ENCODE results near the gene RPS6KL1. TPM values are rescaled to one million over a fixed set of nuclear protein-coding genes. Genes with fewer than 3 reads are reported as not detected.
A peak's percentile ranks its signal among the peaks of the same experiment; 100 is the strongest.

RPS6KL1 gene
- total RNA-seq, 2 donors from 2014 or later = 4.4 to 10.4 TPM

- Histone ChIP-seq H3K36me3 (ENCODE audit: control insufficient read depth, insufficient read depth, low read length) (no peaks in the 10 kb centered on the region), H3K4me1 (ENCODE audit: control insufficient read depth, insufficient read depth, low read length) (no peaks in the 10 kb centered on the region), H3K27ac (ENCODE audit: low read depth, low read length) (no peak overlapping the region), H3K9me3 (ENCODE audit: control insufficient read depth, low read length) (no peaks in the 10 kb centered on the region), H3K4me3 (ENCODE audit: low read length) (no peak overlapping the region), H3K9ac (ENCODE audit: extremely low read depth, low read length, poor library complexity, severe bottlenecking) (no peak overlapping the region), H3K27me3 (ENCODE audit: control insufficient read depth, insufficient read depth, low read length, poor library complexity, severe bottlenecking) (peaks cover 8% of the 10 kb centered on the region)
- Mint-ChIP-seq H3K4me3 (no peak overlapping the region), H3K27ac (no peak overlapping the region), H3K27me3 (ENCODE audit: insufficient read depth) (peaks cover 15% of the 10 kb centered on the region), H3K4me1 (no peaks in the 10 kb centered on the region), H3K36me3 (ENCODE audit: low read depth) (no peaks in the 10 kb centered on the region), H3K9me3 (no peaks in the 10 kb centered on the region)
- DNase-seq = no peak
- no peak for TF ChIP-seq CTCF (conservative IDR thresholded peaks at IDR 0.05)
- 93 to 97% methylated on average over 4 of the region's 4 CpGs for WGBS, 2 experiments (ENCODE audit: insufficient coverage in 1 of 2, insufficient read length in 1 of 2)
These were observed 37.7 kb upstream of the RPS6KL1 start for GRCh38 chr14:74960736-74961135.

GRCh38 chr14:74959596-74960180 lies 36.6 kb upstream of the RPS6KL1 start:
- Histone ChIP-seq H3K4me1 (ENCODE audit: control insufficient read depth, insufficient read depth, low read length) (no peaks in the 10 kb centered on the region), H3K4me3 (ENCODE audit: low read length) (no peak overlapping the region), H3K36me3 (ENCODE audit: control insufficient read depth, insufficient read depth, low read length) (no peaks in the 10 kb centered on the region), H3K9me3 (ENCODE audit: control insufficient read depth, low read length) (no peaks in the 10 kb centered on the region), H3K27ac (ENCODE audit: low read depth, low read length) (no peak overlapping the region), H3K27me3 (ENCODE audit: control insufficient read depth, insufficient read depth, low read length, poor library complexity, severe bottlenecking) (peaks cover 17% of the 10 kb centered on the region), H3K9ac (ENCODE audit: extremely low read depth, low read length, poor library complexity, severe bottlenecking) (no peak overlapping the region)
- DNase-seq = no peak
- TF ChIP-seq CTCF (conservative IDR thresholded peaks at IDR 0.05) = no peak
- H3K27ac Mint-ChIP-seq = no peak overlapping the region
- H3K4me3 Mint-ChIP-seq = no peak overlapping the region
- 91 to 94% methylated on average over 3 to 5 of the region's 5 CpGs for WGBS, 2 experiments (ENCODE audit: insufficient coverage in 1 of 2, insufficient read length in 1 of 2)
- no peaks in the 10 kb centered on the region for H3K36me3 Mint-ChIP-seq (ENCODE audit: low read depth)
- H3K4me1 Mint-ChIP-seq = no peaks in the 10 kb centered on the region
- H3K9me3 Mint-ChIP-seq = no peaks in the 10 kb centered on the region
- H3K27me3 Mint-ChIP-seq (ENCODE audit: insufficient read depth) = peaks cover 17% of the 10 kb centered on the region

DNA sequence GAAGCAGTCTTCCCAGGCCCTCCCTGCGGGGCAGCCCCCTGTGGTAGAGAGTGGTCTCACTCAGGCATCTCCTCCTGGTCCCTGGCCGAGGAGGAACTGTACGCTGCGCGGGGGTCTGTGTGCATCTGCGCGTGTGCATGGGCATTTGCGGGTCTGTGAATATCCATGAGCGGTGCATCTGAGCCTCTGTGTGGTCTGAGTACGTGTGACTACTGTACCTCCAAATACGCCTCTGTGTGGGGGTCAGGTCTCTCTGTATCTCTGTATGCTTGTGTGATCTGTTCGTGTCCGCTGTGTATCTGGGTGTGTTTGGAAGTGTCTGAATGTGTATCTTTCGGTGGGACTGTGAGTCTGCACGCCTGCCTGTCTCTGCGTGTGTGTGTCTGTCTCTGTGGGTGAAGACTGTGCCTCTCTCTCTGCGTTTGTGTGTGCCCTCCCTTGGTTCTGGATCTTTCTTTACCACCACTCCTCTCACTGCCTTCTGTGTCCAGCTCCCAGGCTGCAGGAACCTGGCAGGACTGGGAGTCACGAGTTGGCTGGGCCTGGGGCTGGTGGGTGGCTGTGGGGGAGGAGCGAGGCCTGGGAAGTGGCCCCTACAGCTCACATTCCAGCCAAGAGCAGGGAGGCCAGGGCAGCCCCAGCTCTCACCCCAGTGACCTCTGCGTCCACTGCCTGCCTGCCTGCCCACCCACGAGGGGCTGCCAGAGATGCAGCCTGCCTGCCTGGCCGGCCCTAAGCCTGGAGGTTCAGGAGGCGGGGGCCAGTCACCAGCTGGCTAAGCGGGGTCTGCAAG lies 33.4 kb upstream of the RPS6KL1 start:
- no peaks in the 10 kb centered on the region for H3K9me3 ChIP-seq (ENCODE audit: control insufficient read depth, low read length)
- no peaks in the 10 kb centered on the region for H3K9me3 Mint-ChIP-seq
- H3K9ac ChIP-seq (ENCODE audit: extremely low read depth, low read length, poor library complexity, severe bottlenecking) = no peak overlapping the region
- H3K27ac ChIP-seq (ENCODE audit: low read depth, low read length) = peak overlapping the region; percentile 11
- DNase-seq = no peak
- H3K4me3 ChIP-seq (ENCODE audit: low read length) = no peak overlapping the region
- H3K27me3 ChIP-seq (ENCODE audit: control insufficient read depth, insufficient read depth, low read length, poor library complexity, severe bottlenecking) = peaks cover 24% of the 10 kb centered on the region
- no peaks in the 10 kb centered on the region for H3K36me3 Mint-ChIP-seq (ENCODE audit: low read depth)
- no peaks in the 10 kb centered on the region for H3K36me3 ChIP-seq (ENCODE audit: control insufficient read depth, insufficient read depth, low read length)
- TF ChIP-seq CTCF (conservative IDR thresholded peaks at IDR 0.05) = no peak
- H3K4me1 ChIP-seq (ENCODE audit: control insufficient read depth, insufficient read depth, low read length) = peaks cover 2% of the 10 kb centered on the region
- no peak overlapping the region for H3K27ac Mint-ChIP-seq
- H3K4me1 Mint-ChIP-seq = peaks cover under 1% of the 10 kb centered on the region
- 93 to 97% methylated on average over 12 to 22 of the region's 24 CpGs for WGBS, 2 experiments (ENCODE audit: insufficient coverage in 1 of 2, insufficient read length in 1 of 2)
- peak overlapping the region; percentile 42 for H3K4me3 Mint-ChIP-seq
- H3K27me3 Mint-ChIP-seq (ENCODE audit: insufficient read depth) = peaks cover 15% of the 10 kb centered on the region

Data from endodermal cell (in vitro differentiated cells).